Uterus (tissue), 2 donors: Measurements from ENCODE around the gene UQCRC1.

Source experiments
- CTCF ChIP-seq, 4 experiments: fragments of 200-600 bp in 2 of 4; fragments of 450-650 bp in 2 of 4; sonication (generic) in 2 of 4; IDR thresholded peaks; one replicate each; pipeline ENCODE4 v1.5.1; 2016 to 2019; ENCODE audit warnings: antibody characterized with exemption in 4 of 4, mild to moderate bottlenecking in 2 of 4, moderate library complexity in 1 of 4
- POLR2A ChIP-seq, 2 donors: fragments of 450-650 bp; IDR thresholded peaks; one replicate each; pipeline ENCODE4 v1.6.1; 2016; ENCODE audit warnings: antibody characterized with exemption in 2 of 2, mild to moderate bottlenecking in 1 of 2, moderate library complexity in 1 of 2

- TF ChIP-seq CTCF (IDR thresholded peaks at IDR 0.05): no peak
- no peak for TF ChIP-seq POLR2A (IDR thresholded peaks at IDR 0.05)
These were observed 33.2 kb upstream of the UQCRC1 start for GRCh38 chr3:48642605-48643004.
